ENCODE measurements around the gene VAMP2.
A peak's percentile ranks its signal among the peaks of the same experiment; 100 is the strongest.

The VAMP2 gene

GRCh38 chr17:8152112-8152775 is 10.5 kb downstream of the VAMP2 start, which contains the start of gene PER1 (continued):
- TF ChIP-seq HIC1 (tag by site-specific recombination; IDR thresholded peaks at IDR 0.05) (peak; percentile 96), ZNF580 (tag by site-specific recombination; IDR thresholded peaks at IDR 0.05) (no peak; the same call in 1 of the 2 replicates), ZNF792 (tag by site-specific recombination; IDR thresholded peaks at IDR 0.05) (no peak), ZNF530 (tag by site-specific recombination; IDR thresholded peaks at IDR 0.05; ENCODE audit: low read depth) (no peak), ZNF394 (tag by site-specific recombination; IDR thresholded peaks at IDR 0.05; ENCODE audit: borderline replicate concordance) (no peak), ZNF449 (tag by site-specific recombination; IDR thresholded peaks at IDR 0.05) (no peak), HOXC10 (CRISPR knock-in tag; IDR thresholded peaks at IDR 0.05) (no peak), ZNF248 (tag by site-specific recombination; IDR thresholded peaks at IDR 0.05) (no peak), ZNF585B (tag by site-specific recombination; IDR thresholded peaks at IDR 0.05) (no peak), YY2 (tag by site-specific recombination; IDR thresholded peaks at IDR 0.05) (0 out of 2 replicates have a peak, but pooled peaks have one; percentile 42), ZNF354C (tag by site-specific recombination; IDR thresholded peaks at IDR 0.05; ENCODE audit: borderline replicate concordance, low read depth) (no peak), ZNF18 (tag by site-specific recombination; IDR thresholded peaks at IDR 0.05) (no peak), ZBTB7A (tag by site-specific recombination; IDR thresholded peaks at IDR 0.05; ENCODE audit: low read depth) (no peak), ZNF513 (tag by site-specific recombination; IDR thresholded peaks at IDR 0.05) (no peak), ZNF433 (tag by site-specific recombination; IDR thresholded peaks at IDR 0.05; ENCODE audit: low read depth) (no peak), ZNF785 (tag by site-specific recombination; IDR thresholded peaks at IDR 0.05) (no peak), ZNF514 (tag by site-specific recombination; IDR thresholded peaks at IDR 0.05) (no peak), ZNF621 (tag by site-specific recombination; IDR thresholded peaks at IDR 0.05) (no peak), ZNF561 (tag by site-specific recombination; IDR thresholded peaks at IDR 0.05; ENCODE audit: borderline replicate concordance) (peak; percentile 72; the same call in 1 of the 2 replicates), ZSCAN30 (tag by site-specific recombination; IDR thresholded peaks at IDR 0.05) (no peak), ZNF639 (tag by site-specific recombination; IDR thresholded peaks at IDR 0.05) (peak; percentile 8; the same call in 1 of the 2 replicates), ZNF670 (tag by site-specific recombination; IDR thresholded peaks at IDR 0.05; ENCODE audit: low read depth) (no peak), ZNF174 (tag by site-specific recombination; IDR thresholded peaks at IDR 0.05) (no peak), ZNF629 (tag by site-specific recombination; IDR thresholded peaks at IDR 0.05) (peak; percentile 66), ZNF488 (tag by site-specific recombination; IDR thresholded peaks at IDR 0.05) (no peak), ZBTB11 (tag by site-specific recombination; conservative IDR thresholded peaks at IDR 0.05; ENCODE audit: low read depth) (peak; percentile 59)

All from HEK293 (cell line).